ENCODE data around the gene COX7A2. TPM values are rescaled to one million over a fixed set of nuclear protein-coding genes. Genes with fewer than 3 reads are reported as not detected.
A peak's percentile ranks its signal among the peaks of the same experiment; 100 is the strongest.

COX7A2 gene
- total RNA-seq, 1 donor from 2014 or later, result 302 TPM

- DNase-seq (ENCODE audit: low spot score), result no peak
- Mint-ChIP-seq H3K27ac (ENCODE audit: unreplicated experiment) (peak overlapping the region; percentile 14), H3K36me3 (ENCODE audit: low read depth) (peaks cover 1% of the 10 kb centered on the region), H3K27me3 (ENCODE audit: low read depth) (no peaks in the 10 kb centered on the region), H3K4me1 (ENCODE audit: low read depth) (peaks cover 77% of the 10 kb centered on the region), H3K9me3 (ENCODE audit: low read depth) (no peaks in the 10 kb centered on the region), H3K4me3 (ENCODE audit: unreplicated experiment) (no peak overlapping the region)
- no peak for TF ChIP-seq CTCF (IDR thresholded peaks at IDR 0.05)
Measured at GRCh38 chr6:75278474-75279077, 35.0 kb upstream of the COX7A2 start.

GRCh38 chr6:75275067-75275466, 31.5 kb upstream of the COX7A2 start:
- Mint-ChIP-seq H3K9me3 (ENCODE audit: low read depth) (peaks cover 8% of the 10 kb centered on the region), H3K4me1 (ENCODE audit: low read depth) (peaks cover 70% of the 10 kb centered on the region), H3K36me3 (ENCODE audit: low read depth) (peaks cover 14% of the 10 kb centered on the region), H3K27ac (ENCODE audit: unreplicated experiment) (peak overlapping the region; percentile 72), H3K27me3 (ENCODE audit: low read depth) (no peaks in the 10 kb centered on the region), H3K4me3 (ENCODE audit: unreplicated experiment) (no peak overlapping the region)
- TF ChIP-seq CTCF (IDR thresholded peaks at IDR 0.05), result no peak
- no peak for DNase-seq (ENCODE audit: low spot score)

GRCh38 chr6:75273009-75273408, 29.4 kb upstream of the COX7A2 start:
- no peaks in the 10 kb centered on the region for H3K27me3 Mint-ChIP-seq (ENCODE audit: low read depth)
- H3K27ac Mint-ChIP-seq (ENCODE audit: unreplicated experiment), result peak overlapping the region; percentile 67
- DNase-seq (ENCODE audit: low spot score), result no peak
- peaks cover 14% of the 10 kb centered on the region for H3K36me3 Mint-ChIP-seq (ENCODE audit: low read depth)
- peaks cover 8% of the 10 kb centered on the region for H3K9me3 Mint-ChIP-seq (ENCODE audit: low read depth)
- H3K4me3 Mint-ChIP-seq (ENCODE audit: unreplicated experiment), result no peak overlapping the region
- no peak for TF ChIP-seq CTCF (IDR thresholded peaks at IDR 0.05)
- peaks cover 50% of the 10 kb centered on the region for H3K4me1 Mint-ChIP-seq (ENCODE audit: low read depth)

- Mint-ChIP-seq H3K9me3 (ENCODE audit: low read depth) (peaks cover 8% of the 10 kb centered on the region), H3K4me1 (ENCODE audit: low read depth) (peaks cover 55% of the 10 kb centered on the region), H3K36me3 (ENCODE audit: low read depth) (peaks cover 14% of the 10 kb centered on the region), H3K27me3 (ENCODE audit: low read depth) (no peaks in the 10 kb centered on the region), H3K27ac (ENCODE audit: unreplicated experiment) (peak overlapping the region; percentile 67), H3K4me3 (ENCODE audit: unreplicated experiment) (no peak overlapping the region)
- no peak for TF ChIP-seq CTCF (IDR thresholded peaks at IDR 0.05)
- no peak for DNase-seq (ENCODE audit: low spot score)
Measured at GRCh38 chr6:75272145-75272840, 28.7 kb upstream of the COX7A2 start.

GRCh38 chr6:75268988-75269354, 25.4 kb upstream of the COX7A2 start:
- peaks cover 8% of the 10 kb centered on the region for H3K9me3 Mint-ChIP-seq (ENCODE audit: low read depth)
- H3K27me3 Mint-ChIP-seq (ENCODE audit: low read depth), result no peaks in the 10 kb centered on the region
- H3K4me1 Mint-ChIP-seq (ENCODE audit: low read depth), result peaks cover 34% of the 10 kb centered on the region
- H3K27ac Mint-ChIP-seq (ENCODE audit: unreplicated experiment), result no peak overlapping the region
- H3K36me3 Mint-ChIP-seq (ENCODE audit: low read depth), result peaks cover 13% of the 10 kb centered on the region
- H3K4me3 Mint-ChIP-seq (ENCODE audit: unreplicated experiment), result no peak overlapping the region
- DNase-seq (ENCODE audit: low spot score), result no peak
- TF ChIP-seq CTCF (IDR thresholded peaks at IDR 0.05), result no peak

All from chondrocyte (in vitro differentiated cells).